ENCODE measurements around the gene CLEC16A.

DNA sequence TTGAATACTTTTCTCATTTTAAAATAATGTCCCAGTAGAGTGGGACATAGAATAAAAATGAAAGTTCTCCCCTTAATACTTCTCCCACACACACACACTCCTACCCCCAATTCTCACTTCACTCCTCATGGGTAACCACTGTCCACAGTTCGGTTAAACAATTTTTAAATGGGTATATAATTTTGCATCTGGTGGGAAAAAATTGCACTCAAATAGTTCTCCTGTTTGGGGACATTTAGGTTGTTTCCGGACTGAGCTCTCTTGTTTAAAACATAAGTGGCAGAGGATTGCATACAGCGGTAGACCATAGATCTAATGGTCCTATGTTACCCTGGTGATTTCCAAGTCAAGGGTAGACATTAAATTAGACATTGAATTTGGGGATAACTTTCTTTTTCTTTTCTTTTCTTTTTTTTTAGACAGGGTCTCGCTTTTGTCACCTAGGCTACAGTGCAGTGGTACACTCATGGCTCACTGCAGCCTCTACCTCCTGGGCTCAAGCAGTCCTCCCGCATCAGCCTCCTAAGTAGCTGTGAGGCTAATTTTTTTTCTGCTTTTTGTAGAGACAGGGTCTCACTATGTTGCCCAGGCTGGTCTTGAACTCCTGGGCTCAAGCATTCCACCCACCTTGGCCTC lies 173.3 kb downstream of the CLEC16A start:
- no peak for TF ChIP-seq ZNF224 (CRISPR knock-in tag; IDR thresholded peaks at IDR 0.05)
- TF ChIP-seq SP1 (CRISPR knock-in tag; IDR thresholded peaks at IDR 0.05) = no peak
- TF ChIP-seq, protein P1, sequence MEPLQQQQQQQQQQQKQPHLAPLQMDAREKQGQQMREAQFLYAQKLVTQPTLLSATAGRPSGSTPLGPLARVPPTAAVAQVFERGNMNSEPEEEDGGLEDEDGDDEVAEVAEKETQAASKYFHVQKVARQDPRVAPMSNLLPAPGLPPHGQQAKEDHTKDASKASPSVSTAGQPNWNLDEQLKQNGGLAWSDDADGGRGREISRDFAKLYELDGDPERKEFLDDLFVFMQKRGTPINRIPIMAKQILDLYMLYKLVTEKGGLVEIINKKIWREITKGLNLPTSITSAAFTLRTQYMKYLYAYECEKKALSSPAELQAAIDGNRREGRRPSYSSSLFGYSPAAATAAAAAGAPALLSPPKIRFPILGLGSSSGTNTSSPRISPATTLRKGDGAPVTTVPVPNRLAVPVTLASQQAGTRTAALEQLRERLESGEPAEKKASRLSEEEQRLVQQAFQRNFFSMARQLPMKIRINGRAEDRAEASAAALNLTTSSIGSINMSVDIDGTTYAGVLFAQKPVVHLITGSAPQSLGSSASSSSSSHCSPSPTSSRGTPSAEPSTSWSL (CRISPR knock-in tag; IDR thresholded peaks at IDR 0.05; ENCODE audit: borderline replicate concordance) = no peak
- TF ChIP-seq, protein P2, sequence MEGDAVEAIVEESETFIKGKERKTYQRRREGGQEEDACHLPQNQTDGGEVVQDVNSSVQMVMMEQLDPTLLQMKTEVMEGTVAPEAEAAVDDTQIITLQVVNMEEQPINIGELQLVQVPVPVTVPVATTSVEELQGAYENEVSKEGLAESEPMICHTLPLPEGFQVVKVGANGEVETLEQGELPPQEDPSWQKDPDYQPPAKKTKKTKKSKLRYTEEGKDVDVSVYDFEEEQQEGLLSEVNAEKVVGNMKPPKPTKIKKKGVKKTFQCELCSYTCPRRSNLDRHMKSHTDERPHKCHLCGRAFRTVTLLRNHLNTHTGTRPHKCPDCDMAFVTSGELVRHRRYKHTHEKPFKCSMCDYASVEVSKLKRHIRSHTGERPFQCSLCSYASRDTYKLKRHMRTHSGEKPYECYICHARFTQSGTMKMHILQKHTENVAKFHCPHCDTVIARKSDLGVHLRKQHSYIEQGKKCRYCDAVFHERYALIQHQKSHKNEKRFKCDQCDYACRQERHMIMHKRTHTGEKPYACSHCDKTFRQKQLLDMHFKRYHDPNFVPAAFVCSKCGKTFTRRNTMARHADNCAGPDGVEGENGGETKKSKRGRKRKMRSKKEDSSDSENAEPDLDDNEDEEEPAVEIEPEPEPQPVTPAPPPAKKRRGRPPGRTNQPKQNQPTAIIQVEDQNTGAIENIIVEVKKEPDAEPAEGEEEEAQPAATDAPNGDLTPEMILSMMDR (IDR thresholded peaks at IDR 0.05 in 2 of 3, conservative IDR thresholded peaks at IDR 0.05 in 1 of 3; ENCODE audit: insufficient read depth in 2 of 3, low read depth in 1 of 3, low read length in 3 of 3) = no peak
- no peak for TF ChIP-seq FOXA1 (IDR thresholded peaks at IDR 0.05; ENCODE audit: borderline replicate concordance)
- no peak for TF ChIP-seq BHLHE40 (IDR thresholded peaks at IDR 0.05; ENCODE audit: low read length)

All from K562 (cell line).